CD4-positive, alpha-beta T cell treated with Interleukin-17A for 4 hours (primary cell): Measurements from ENCODE around the gene SOX15.
"Not testable (repeated sequence)": the region's sequence is repeated elsewhere in the genome, so short reads cannot be mapped to it uniquely, and the experiment has no call there.

Experiments
- DNase-seq: peaks from one replicate; pipeline ENCODE4 v3.0.0-alpha.2; 2020; ENCODE audit warnings: mixed read lengths

SOX15 gene

GRCh38 chr17:7589891-7590691, at the start of gene SOX15:
TSS of gene SOX15 (minus strand) at chr17:7590094. CDS start at chr17:7589676, 418 bp downstream.
- no peak for DNase-seq

- no peak for DNase-seq
Measured at GRCh38 chr17:7636163-7636562, 46.3 kb upstream of the SOX15 start.

- peak; percentile 23 for DNase-seq
Measured at GRCh38 chr17:7634384-7634783, 44.5 kb upstream of the SOX15 start.

- no peak for DNase-seq
Measured at GRCh38 chr17:7633093-7633492, 43.2 kb upstream of the SOX15 start.

- DNase-seq, result peak; percentile 35
Measured at GRCh38 chr17:7632492-7632894, 42.6 kb upstream of the SOX15 start.

- no peak for DNase-seq
Measured at GRCh38 chr17:7631398-7632380, 41.8 kb upstream of the SOX15 start.

- no peak for DNase-seq
Measured at GRCh38 chr17:7629939-7630571, 40.2 kb upstream of the SOX15 start, which contains the start of gene SHBG. TSS of gene SHBG (plus strand) at chr17:7630135. CDS start at chr17:7630173, 38 bp downstream.

- DNase-seq, result peak; percentile 93
Measured at GRCh38 chr17:7627250-7628121, 37.6 kb upstream of the SOX15 start, which contains the start of gene SAT2. TSS of gene SAT2 (minus strand) at chr17:7627821. CDS start at chr17:7627635, 186 bp downstream.

- DNase-seq, result no peak
Measured at GRCh38 chr17:7626956-7627249, 37.0 kb upstream of the SOX15 start.

- DNase-seq, result no peak
Measured at GRCh38 chr17:7626307-7626706, 36.4 kb upstream of the SOX15 start.

- not testable (repeated sequence) for DNase-seq
Measured at GRCh38 chr17:7625749-7626148, 35.9 kb upstream of the SOX15 start.

- no peak for DNase-seq
Measured at GRCh38 chr17:7623661-7624060, 33.8 kb upstream of the SOX15 start.

GRCh38 chr17:7620835-7621234, 30.9 kb upstream of the SOX15 start:
- no peak for DNase-seq

GRCh38 chr17:7618608-7619007, 28.7 kb upstream of the SOX15 start:
- DNase-seq, result no peak

GRCh38 chr17:7615265-7615747, 25.4 kb upstream of the SOX15 start:
- no peak for DNase-seq

- peak; percentile 98 for DNase-seq
Measured at GRCh38 chr17:7614425-7615264, 24.8 kb upstream of the SOX15 start, which contains the start of gene FXR2. TSS of gene FXR2 (minus strand) at chr17:7614897. CDS start at chr17:7614532, 365 bp downstream.

- DNase-seq, result no peak
Measured at GRCh38 chr17:7613769-7614424, 24.0 kb upstream of the SOX15 start.

- no peak for DNase-seq
Measured at GRCh38 chr17:7612294-7612640, 22.4 kb upstream of the SOX15 start.

GRCh38 chr17:7611635-7612293, 21.9 kb upstream of the SOX15 start:
- no peak for DNase-seq

GRCh38 chr17:7610641-7611040, 20.7 kb upstream of the SOX15 start:
- no peak for DNase-seq
